ENCODE measurements around the gene ACACB. TPM values are rescaled to one million over a fixed set of nuclear protein-coding genes. Genes with fewer than 3 reads are reported as not detected.

ACACB gene
- total RNA-seq, 1 experiment from 2014 or later, result 2.2 TPM

DNA sequence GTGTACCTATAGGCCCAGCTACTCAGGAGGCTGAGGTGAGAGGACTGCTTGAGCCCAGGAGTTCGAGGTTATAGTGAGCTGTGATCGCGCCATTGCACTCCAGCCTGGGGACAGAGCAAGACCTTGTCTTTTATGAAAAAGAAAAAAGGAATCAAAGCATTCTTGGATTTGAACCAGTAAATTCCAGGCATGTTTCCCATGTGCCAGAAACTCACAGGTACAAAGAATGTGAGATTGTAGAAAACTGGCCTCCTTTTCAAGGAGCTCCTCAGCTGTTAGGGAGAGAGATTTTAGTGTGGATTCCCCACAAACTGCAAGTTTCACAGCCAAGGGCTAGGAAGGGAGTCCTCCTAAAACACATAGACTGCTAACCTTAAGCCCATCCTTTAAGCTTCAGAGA lies 97.7 kb downstream of the ACACB start:
- no peak for DNase-seq (ENCODE audit: low spot score)

DNA sequence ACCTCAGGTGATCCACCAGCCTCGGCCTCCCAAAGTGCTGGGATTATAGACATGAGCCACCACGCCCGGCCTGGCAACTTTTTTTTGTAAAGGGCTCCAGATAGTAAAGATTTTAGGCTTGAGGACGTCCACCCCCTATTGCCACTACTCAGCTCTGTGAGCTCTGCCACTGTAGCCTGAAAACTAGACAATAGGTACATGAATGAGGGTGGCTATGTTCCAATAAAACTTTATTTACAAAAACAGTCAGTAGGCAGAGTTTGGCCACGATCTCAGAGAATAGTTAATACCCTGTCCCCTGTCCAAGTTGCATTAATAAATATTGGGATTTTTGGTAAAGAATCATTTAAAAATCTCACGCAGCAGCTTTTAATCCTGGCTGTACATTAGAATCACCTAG lies 102.6 kb downstream of the ACACB start:
- DNase-seq (ENCODE audit: low spot score), result no peak

DNA sequence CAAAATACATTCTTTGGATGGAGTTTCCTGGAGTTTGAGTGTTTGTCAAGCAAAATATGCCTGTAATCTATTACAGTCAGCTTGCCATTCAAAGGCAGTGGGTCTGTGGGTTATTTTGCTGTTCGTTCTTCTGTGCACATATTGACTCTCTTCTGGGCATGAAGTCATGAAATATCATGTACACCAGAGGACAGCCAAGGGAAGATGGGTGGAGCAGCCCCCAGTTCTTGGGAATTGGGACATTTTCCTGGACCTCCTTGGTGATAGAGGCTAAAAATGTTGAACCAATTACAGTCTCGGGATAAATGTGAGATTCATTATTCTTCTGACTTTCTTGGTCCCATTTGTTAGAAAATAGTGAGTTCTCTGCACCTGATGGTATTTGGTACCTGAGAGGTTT lies 103.6 kb downstream of the ACACB start:
- DNase-seq (ENCODE audit: low spot score), result no peak

DNA sequence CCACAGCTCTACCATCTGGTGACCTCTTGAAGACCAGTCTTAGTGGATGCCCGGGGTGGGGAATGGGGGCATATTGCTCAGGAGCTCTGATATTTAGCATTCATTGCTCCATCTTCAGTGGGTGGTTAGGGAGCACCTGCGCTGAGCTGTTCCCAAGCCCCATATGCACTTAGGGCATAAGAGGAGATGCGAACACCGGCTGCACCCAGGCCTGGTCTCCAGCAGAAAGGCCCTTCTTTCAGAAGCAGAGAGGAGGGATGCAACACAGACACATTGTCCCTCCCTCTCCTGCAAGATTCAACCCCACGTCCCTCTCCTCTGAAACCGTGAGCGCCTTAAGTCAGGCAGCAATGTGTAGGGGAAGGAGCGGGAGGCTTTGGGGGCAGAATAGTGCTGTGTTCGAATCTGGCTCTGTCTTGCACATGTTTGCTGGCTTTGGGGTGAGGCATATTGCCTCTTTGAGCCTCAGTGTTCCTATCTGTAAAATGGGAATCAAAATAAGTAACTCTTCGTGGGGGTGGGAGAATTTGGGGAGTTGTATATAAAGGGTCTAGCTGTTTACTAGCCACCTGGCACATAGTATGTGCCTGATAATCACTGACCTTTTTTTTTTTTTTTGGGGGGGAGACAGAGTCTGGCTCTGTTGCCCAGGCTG lies 105.0 kb downstream of the ACACB start:
- DNase-seq (ENCODE audit: low spot score), result no peak

DNA sequence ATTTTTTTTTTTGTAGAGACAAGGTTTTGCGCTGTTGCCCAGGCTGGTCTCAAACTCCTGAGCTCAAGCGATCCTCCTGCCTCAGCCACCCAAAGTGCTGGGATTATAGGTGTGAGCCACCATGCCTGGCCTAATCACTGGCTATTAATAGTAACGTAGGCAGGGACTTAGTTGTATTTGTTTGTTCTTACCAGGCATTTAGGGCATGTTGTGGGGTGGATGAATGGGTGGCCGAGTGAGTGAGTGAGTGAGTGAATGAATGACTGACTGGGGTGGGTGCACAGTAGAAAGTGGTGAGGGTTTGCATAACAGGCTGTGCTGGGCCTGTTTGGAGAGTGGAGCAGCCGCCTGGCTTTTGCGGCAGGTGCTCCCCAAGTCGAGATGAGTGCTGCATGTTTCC lies 105.7 kb downstream of the ACACB start:
- no peak for DNase-seq (ENCODE audit: low spot score)

DNA sequence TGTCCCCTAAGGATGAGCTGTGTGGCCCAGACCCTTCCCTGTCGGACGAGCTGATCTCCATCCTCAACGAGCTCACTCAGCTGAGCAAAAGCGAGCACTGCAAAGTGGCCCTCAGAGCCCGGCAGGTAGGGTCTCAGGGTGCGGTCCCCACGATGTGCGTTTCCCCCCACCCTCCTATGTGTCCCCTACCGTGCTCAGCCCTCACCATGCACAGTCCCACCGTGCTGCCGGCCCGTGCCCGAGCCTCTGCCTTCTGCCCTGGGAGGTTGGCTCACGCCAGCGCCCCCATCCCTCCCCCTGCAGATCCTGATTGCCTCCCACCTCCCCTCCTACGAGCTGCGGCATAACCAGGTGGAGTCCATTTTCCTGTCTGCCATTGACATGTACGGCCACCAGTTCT lies 106.1 kb downstream of the ACACB start:
- DNase-seq (ENCODE audit: low spot score), result no peak

DNA sequence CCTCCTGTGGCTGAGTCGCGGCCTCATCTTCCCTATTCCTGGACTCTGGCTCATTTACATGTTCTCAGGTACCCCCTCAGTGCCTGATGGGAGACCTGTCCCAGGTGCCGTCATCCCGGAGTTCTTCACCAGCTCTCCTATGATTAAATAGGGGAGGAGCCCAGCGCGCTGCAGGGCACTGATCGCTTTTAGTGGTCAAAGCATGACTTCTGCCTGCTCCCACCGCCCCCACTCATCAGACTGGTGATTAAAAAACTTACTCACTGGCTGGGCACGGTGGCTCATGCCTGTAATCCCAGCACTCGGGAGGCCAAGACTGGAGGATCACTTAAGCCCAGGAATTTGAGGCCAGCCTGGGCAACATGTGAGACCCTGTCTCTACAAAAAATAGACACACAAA lies 106.8 kb downstream of the ACACB start:
- no peak for DNase-seq (ENCODE audit: low spot score)

DNA sequence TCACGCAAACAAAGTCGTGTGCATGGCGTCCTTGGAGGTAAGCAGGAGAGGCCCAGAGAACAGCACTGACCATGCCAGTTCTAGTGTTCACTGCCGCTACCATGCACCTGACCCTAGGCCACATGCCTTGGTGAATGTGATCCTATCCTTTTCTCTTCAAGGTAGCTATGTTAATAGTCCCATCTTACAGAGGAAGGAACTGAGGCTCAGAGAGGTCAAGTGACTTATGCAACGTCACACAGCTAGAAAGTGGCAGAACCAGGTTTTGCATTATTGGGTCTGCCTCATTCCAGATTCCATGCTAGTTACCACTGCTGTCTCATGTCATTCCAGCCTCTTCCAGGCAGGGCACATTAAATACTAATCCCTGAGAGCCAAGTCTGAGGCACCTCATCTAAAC lies 107.5 kb downstream of the ACACB start:
- no peak for DNase-seq (ENCODE audit: low spot score)

DNA sequence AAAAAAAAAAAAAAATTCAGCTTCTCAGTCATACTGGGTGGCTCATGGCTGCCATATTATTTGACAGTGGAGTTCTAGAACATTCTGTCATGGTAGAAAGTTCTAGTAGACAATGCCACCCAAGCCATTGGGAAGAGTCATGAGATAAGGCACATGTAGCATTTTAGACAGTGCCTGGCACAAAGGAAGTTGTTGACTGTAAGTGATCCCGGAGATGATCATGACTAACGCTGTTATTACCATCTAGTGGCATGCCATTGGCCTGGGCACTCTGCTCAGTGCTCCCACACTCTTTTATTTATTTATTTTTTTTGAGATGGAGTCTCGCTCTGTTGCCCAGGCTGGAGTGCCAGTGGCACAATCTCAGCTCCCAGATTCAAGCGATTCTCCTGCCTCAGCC lies 112.3 kb downstream of the ACACB start:
- no peak for DNase-seq (ENCODE audit: low spot score)

DNA sequence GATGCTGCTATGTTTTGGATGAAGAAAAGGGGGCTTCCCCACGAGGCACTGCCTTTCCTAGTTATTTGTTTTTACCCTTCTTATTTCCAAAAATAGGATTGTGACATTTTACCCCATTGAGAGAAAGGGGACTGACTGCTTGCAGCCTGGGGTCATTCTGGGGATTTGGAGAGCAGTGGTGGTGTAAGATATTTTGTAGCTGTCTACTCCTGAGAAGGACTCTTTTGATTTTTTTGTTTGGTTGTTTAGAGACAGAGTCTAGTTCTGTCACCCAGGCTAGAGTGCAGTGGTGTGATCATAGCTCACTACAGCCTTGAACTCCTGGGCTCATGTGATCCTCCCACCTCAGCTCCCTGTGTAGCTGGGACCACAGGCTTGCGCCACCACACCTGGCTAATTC lies 113.8 kb downstream of the ACACB start:
- no peak for DNase-seq (ENCODE audit: low spot score)

DNA sequence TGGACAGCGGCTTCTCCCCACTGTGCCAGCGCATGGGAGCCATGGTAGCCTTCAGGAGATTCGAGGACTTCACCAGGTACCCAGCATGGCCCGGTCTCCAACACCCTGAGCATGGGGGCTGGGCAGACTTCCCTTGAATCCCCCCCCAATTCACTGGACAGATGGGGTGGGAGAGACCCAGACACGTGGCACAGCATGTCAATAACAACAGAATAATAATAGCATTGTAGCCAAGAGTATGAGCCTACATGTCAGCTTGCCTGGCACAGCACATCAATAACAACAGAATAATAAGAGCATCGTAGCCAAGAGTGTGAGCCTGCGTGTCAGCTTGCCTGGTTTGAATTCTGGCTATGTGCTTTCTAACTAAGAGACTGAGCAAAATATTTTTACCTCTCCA lies 116.3 kb downstream of the ACACB start:
- DNase-seq (ENCODE audit: low spot score), result no peak

DNA sequence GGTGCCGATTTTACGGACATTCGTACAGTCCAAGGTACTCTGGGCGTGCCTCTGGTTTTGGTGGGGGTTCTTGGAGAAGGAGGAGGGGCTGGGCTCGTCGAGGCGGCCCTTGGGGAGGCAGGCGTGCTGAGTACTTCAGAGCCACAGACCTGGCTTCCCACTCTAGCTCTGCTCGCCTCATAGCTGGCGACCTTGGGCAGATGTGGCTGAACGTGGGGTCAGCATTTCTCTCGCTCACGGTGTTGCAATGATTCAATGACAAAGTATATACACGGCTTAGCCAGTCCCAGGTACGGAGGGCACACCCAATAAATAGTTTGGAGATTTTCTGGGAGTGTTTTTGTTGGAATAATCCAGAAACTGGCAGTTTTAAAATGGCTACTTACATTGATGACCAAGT lies 117.6 kb downstream of the ACACB start:
- no peak for DNase-seq (ENCODE audit: low spot score)

DNA sequence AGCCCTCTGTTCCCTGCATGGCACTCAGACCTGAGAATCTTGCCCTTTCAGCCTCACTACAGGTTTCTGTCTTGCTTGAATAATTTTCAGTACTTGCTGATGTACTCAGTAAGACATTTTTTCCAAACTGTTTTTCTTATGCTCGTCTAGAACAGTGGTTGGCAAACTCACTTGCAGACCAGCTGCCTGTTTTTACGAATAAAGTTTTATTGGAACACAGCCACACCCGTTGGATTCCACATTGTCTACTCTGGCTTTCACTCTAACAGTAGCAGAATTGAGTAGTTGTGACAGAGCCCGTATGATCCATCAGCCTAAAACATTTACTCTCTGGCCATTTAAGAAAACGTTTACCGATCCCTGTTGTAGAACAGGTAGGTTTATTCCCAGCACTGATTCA lies 119.9 kb downstream of the ACACB start:
- DNase-seq (ENCODE audit: low spot score), result no peak

DNA sequence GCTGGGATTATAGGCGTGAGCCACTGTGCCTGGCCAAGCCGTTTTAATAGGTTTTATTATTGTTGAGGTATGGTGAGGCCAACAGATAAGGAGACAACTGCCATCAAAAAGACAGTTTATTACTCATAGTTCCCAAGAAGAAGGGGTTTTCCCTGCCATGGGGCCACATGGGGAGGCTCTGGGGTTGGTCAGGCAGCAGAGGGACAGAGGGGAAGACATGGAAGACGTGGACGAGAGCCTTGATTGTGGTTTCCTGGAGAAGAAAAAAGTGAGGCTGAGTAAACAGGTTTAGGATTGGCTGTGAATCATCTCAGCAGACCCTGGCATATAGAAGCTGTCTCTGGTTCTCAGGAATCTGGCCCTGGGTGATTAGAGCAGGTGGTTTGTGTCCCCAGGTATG lies 122.8 kb downstream of the ACACB start:
- no peak for DNase-seq (ENCODE audit: low spot score)

DNA sequence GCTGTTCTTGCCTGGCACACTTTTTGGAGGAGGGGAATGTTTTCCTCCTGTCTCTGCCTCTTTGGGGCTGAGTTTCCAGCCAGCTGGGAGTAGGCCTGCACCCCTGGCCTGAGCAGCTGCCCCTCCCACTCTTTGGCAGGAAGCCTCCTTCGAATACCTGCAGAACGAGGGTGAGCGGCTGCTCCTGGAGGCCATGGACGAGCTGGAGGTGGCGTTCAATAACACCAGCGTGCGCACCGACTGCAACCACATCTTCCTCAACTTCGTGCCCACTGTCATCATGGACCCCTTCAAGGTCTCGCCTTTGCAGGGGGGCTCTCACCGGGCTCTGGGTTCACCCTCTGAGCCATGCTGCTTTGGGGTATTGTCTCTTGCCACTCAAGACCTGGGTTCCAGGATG lies 123.3 kb downstream of the ACACB start:
- no peak for DNase-seq (ENCODE audit: low spot score)

DNA sequence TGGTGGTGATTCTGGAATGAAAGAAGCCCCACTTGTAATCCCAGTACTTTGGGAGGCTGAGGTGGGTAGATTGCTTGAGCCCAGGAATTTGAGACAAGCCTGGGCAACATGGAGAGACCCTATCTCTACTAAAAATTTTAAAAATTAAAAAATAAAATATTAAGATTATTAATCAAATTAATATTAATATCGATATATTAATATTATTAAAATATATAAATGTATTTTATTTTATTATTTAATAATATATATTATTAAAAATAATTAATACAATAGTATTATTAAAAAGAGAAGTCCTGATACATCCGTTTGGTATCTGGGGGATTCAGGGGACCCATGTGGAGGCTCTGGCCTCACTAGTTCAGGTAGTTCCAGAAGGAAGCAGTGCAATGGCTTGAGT lies 124.0 kb downstream of the ACACB start:
- DNase-seq (ENCODE audit: low spot score), result no peak

DNA sequence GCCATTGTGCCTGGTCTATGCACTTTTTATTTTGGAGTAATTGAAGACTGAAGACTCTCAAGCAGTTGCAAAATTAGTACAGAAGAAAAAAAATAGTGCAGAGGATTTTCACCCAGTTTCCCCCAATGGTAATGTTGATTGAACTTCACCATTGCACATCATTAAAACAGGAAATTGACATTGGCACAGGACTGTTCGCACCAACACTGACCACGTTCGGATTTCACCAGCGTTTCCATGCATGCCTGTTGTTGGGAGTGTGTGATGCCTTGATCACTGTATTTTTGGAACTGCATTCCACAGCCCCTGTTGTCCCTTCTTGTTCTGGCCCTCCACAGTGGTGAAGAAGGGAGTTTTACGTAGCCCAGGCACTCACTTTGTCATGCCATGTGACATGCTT lies 125.5 kb downstream of the ACACB start:
- DNase-seq (ENCODE audit: low spot score), result no peak

DNA sequence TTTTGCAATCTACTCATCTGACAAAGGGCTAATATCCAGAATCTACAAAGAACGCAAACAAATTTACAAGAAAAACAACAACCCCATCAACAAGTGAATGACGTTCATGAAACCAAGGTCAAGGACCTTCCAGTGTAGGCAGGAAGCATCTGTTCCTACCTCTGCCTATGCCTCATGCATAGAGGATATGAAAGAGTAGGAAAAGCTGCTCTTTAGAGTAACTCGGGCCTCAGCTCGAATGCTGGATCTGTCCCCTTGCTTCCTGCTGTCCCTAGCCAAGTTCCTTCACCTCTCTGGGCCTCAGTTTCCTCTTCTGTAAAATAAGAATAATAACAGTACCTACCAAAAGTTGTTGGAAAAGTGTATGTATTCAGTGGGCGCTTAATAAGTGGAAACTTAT lies 127.7 kb downstream of the ACACB start:
- no peak for DNase-seq (ENCODE audit: low spot score)

DNA sequence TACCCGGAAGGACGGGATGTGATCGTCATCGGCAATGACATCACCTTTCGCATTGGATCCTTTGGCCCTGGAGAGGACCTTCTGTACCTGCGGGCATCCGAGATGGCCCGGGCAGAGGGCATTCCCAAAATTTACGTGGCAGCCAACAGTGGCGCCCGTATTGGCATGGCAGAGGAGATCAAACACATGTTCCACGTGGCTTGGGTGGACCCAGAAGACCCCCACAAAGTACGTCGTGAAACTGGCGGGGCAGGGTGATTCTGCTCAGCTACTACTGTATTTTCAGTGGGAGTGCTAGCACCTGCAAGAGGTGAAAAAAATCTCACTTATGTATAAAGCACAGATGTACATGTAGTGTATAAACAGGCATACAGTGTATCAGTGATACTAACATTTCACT lies 129.8 kb downstream of the ACACB start:
- DNase-seq (ENCODE audit: low spot score), result no peak

DNA sequence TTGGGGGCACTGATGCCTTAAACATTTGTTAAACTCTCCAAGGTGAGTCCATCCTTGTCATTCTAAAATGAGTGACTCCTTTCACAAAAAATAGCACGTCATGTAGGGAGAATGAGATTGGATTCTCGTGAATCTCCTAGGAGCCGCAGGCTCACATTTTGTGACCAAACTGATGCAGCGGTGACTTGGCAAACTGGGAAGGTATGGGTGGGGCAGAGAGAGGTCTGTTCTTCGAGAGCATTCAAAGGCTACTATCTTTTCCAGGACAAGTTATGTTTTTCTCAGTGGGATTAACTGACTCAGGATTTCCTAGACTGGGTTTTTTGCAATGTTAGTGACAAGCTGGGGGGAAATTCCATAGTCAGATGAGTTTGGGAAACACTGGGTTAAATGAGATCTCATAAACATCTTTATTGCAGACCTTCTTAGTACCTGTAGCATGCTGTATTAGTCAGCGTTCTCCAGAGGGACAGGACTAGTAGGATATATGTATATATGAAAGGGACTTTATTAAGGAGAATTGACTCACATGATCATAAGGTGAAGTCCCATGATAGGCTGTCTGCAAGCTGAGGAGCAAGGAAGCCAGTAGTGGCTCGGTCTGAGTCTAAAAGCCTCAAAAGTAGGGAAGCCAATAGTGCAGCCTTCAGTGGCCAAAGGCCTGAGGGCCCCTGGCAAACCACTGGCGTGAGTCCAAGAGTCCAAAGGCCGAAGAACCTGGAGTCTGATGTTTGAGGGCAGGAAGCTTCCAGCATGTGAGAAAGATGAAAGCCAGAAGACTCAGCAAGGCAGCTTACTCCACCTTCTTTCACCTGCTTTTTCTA lies 131.7 kb downstream of the ACACB start:
- no peak for DNase-seq (ENCODE audit: low spot score)

DNA sequence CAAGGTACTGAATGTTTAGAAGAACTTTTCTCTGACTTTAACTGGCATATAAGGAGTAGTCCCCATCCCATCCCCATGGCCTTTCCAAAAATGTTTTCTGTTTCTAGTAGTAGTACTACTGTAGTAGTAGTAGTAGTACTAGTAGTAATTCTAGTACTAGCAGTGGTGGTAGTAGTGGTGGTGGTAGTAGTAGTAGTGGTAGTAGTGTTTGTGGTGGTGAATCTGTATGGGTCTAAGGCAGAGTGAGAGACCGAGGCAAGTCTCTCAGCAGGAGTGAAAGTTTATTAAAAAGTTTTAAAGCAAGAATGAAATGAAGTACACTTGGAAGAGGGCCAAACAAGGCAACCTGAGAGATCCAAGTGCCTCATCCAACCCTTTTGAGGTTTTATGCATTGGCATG lies 134.1 kb downstream of the ACACB start:
- no peak for DNase-seq (ENCODE audit: low spot score)

DNA sequence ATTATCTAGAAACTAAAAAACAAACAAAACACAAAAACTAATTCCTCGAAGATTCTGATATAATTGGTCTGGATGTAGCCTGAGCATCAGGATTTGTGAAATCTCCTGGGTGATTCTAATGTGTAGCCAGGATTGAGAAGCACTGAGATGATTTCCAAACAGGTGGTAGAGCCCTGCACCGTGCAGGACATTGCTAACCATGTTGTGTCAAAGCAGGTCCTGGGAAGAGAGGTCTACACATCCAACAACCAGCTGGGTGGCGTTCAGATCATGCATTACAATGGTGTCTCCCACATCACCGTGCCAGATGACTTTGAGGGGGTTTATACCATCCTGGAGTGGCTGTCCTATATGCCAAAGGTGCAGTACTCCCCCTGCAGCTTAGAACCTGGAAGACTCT lies 136.4 kb downstream of the ACACB start:
- no peak for DNase-seq (ENCODE audit: low spot score)

DNA sequence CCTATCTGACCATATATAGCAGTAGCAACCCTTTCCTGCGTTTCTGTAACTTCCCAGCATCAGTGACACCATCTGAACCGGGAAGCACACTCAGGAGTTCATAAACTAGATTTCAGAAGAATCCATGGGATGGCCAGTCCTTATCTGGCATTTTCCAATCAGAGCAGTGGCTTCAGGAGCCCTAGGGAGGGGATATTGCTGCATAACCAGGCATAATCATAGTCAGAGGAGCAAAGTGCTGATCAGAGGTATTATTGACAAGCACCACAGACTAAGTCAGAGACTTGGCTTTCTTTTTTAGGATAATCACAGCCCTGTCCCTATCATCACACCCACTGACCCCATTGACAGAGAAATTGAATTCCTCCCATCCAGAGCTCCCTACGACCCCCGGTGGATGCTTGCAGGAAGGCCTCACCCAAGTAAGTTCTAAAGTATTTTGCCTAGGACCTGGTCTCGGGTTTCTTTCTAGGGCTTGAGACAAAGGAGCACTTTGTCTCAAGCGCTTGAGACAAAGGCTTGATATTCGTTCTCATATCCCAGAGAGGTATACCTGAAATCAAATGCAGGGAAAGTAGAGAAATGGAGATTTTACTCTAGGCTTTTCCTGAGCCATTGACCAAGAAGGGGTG lies 137.6 kb downstream of the ACACB start:
- DNase-seq (ENCODE audit: low spot score), result no peak

Measured in H4 (cell line).